GM21529 (cell line): Measurements from ENCODE around the gene PPP2R5D.
"Not testable (repeated sequence)": the region's sequence is repeated elsewhere in the genome, so short reads cannot be mapped to it uniquely, and the experiment has no call there.

Experiments
- ATAC-seq: cut with Tn5 transposase; IDR thresholded peaks from one replicate; pipeline ENCODE4 v1.9.1; 2021; ENCODE audit not compliant: unreplicated experiment

The PPP2R5D gene

GRCh38 chr6:43021270-43022047 is 37.1 kb downstream of the PPP2R5D start, which contains the start of gene RRP36:
Gene RRP36 (plus strand): TSS chr6:43021623. CDS start chr6:43021655, 32 bp downstream.
- peak; percentile 83 for ATAC-seq

DNA sequence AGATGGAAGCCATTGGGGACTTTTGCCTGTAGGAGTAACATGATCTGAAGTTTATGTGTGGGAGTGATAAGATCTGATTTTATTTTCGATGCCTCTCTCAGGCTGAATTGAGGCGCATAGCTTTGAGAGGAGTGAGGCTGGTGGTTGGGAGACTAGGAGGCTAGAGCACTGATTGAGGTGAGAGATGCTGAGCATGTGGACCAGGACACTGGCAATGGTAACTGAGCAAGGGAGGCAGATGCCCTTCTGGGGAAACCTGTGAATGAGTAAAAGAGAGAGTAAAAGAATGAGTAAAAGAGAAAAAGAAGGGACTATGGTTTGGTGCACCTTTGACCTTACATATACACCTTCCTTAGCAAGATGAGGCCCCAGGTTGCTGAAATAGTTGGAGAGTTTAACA is 40.1 kb downstream of the PPP2R5D start:
- no peak for ATAC-seq

DNA sequence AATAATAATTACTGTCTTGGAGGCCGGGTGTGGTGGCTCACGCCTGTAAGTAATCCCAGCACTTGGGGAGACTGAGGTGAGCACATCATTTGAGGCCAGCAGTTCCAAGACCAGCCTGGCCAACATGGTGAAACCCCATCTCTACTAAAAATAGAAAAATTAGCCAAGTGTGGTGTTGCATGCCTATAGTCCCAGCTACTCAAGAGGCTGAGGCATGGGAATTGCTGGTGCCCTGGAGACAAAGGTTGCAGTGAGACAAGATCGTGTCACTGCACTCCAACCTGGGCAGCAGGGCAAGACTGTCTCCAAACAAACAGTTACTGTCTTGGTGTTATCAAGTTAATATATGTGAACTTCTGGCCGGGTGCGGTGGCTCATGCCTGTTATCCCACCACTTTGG is 42.0 kb downstream of the PPP2R5D start:
- ATAC-seq, result no peak

GRCh38 chr6:43029120-43029519 is 44.8 kb downstream of the PPP2R5D start:
- no peak for ATAC-seq

- ATAC-seq, result no peak
Measured at GRCh38 chr6:43032326-43032725, 48.0 kb downstream of the PPP2R5D start.

DNA sequence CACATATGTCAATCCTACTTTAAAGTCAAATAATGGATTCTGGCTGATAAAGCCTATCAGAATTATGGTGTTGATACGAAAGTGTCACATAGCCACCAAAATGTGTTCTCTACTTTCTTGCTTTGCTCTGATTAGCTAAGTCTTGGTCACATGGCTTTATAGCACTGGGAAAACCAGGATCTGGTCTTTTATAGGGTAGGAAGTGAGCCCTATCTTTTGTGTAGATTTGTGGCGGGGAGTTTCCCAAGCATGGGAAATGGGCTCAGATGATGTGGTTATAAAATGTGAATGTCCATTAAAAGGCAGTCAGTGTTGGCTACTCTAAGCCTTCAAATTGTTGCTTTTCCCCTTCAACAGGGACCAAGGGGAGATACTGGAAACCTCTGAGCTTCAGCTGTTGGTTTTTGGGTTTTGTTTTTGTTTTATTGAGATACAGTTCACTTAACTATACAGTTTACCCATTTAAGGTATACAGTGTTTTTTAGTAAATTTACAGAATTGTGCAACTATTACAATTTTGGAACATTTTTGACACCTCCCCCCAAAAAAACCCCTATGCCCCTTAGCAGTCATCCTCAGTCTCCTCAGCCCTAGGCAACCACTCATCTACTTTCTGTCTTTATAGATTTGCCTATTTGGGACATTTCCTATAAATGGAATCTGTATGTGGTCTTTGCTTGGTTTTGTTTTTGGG is 49.3 kb downstream of the PPP2R5D start:
- no peak for ATAC-seq

- ATAC-seq, result no peak
Measured at GRCh38 chr6:43034190-43034525, 49.8 kb downstream of the PPP2R5D start.

GRCh38 chr6:43035495-43036194 is 51.3 kb downstream of the PPP2R5D start:
- ATAC-seq, result no peak

- no peak for ATAC-seq
Measured at GRCh38 chr6:43036712-43037111, 52.3 kb downstream of the PPP2R5D start.

DNA sequence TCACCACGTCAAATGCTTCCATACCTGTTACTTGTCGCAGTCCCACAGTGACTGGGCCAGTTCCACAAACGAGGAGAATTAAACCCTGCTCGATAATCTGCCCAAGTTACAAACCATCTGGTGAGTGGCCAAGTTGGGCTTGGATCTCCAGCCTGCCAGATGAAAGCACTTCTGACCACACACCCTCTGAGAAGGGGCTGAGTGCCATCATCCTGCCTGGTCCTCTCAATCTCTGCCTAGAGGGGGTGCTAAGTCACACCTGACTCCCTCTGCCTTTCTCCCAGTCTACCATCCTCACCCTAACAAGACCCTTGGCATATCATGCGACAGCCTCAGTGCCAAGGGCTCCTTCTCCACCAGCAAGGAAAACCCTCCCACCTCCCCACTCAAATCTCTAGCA is 52.8 kb downstream of the PPP2R5D start:
- ATAC-seq, result no peak

DNA sequence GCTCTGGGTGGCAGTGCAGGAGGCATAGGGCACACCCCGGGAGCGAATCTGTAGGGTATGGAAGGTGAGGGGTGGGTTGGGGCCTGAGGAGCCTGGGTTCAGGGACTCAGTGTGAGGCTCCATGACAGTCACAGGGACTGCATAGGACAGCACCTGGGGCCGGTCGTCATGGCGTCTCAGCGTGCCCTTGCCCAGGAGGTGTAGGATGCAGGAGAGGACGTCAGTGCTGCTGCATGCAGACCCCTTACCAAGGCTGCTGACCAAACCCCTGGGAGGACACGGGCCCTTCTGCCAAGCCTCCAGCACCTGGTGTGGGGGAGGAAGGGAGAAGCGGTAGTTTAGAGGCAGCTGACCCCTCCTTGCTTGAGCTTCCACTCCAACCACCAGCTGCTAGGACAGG is 53.3 kb downstream of the PPP2R5D start:
- ATAC-seq, result no peak

DNA sequence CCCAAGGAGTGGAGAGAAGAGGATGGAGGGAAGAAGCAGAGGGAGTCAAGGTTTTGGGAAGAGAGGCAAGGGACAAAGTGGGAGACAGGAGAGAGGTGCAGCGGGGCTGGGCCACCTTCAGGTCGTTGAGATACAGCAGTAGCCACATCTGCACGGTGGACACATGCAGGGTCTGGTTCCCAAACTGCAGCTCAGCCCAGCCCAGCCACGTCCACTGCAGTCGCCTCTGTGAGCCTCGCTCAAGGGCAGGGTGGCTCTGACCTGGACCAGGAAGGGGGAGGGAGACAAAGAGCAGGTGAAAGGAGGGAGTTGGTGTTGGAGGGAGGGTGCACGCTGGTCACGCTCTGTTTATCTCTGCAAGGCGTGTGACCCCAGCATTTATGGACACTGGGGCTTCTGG is 54.4 kb downstream of the PPP2R5D start:
- ATAC-seq, result no peak

DNA sequence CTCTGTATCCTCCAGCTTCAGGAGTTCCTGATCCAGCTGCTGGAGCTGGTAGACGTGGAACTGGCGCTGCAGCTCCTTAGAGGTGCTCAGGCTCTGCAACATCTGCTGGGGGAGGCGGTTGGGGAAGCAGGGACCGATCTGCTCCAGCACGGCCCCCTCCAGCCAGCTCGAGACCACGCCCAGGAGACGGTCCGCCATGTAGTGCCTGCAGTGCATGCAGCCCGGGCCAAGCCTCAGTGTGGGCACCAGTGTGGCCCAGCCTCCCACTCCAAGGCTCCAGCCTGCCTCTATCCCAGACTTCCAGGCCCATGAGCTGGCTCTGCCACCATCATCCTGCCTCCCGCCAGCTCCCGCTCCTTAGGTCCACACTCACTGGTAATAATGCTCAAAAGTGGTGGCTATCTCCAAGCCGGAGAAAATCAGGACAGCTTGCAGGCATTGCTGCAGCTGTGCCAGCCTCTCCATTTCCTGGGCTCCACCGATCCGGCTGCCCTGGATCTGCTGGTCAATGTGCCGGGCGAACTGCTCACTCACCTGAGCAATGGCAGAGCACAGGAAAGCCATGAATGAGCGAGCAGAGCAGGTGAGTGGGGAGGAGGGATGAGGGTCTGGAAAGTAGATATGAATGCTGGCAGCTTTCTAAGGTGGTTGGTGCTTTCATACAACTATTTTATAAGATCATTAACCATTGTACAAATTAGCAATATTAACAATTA is 56.3 kb downstream of the PPP2R5D start:
- ATAC-seq, result no peak

GRCh38 chr6:43041475-43041874 is 57.1 kb downstream of the PPP2R5D start:
- not testable (repeated sequence) for ATAC-seq

DNA sequence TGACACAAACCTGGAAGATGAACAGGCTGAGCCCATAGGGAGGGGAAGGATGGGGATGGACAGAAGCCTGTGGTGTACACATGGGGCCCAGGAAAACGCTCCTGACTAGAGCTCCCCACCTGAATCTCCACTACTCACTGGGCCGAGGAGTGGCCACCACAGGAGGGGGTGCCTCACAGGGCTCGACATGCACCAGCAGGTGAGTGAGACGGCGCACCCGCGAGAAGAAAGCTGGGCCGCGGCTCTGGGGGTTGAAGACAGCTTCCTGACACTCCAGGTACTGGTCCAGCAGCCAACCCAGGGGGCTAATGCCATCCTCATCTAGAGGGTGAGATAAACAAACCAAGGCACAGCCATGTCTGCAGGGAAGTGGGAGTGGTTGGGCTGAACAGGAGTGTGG is 58.9 kb downstream of the PPP2R5D start:
- no peak for ATAC-seq

DNA sequence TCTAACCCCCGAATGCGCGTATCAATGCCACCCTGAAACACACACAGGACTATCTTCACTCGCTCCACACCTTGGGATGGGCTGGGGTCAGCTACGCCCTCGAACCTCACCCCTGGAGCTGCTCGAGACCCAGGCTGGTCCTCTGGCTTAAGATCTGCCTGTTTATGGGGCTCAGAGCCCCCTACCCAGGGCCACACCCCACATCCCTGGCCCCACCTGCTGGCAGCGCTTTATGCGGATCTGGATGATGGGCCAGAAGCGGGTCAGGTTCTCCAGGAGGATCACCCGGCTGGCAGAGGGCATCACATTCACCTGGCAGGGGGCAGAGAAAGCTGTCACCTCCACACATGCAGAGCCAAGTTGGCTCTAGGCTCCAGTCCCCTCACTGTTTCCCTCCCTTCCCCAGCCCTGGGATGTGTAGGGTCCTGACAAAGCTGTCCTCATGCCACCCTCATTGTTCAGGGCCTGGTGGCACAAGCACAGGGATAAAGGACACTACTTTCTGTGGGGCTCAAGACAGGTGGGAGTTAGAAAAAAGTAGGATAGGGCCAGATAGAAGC is 61.1 kb downstream of the PPP2R5D start:
- no peak for ATAC-seq

GRCh38 chr6:43047998-43048397 is 63.6 kb downstream of the PPP2R5D start:
- ATAC-seq, result no peak

- ATAC-seq, result no peak
Measured at GRCh38 chr6:43050981-43051380, 66.6 kb downstream of the PPP2R5D start.

DNA sequence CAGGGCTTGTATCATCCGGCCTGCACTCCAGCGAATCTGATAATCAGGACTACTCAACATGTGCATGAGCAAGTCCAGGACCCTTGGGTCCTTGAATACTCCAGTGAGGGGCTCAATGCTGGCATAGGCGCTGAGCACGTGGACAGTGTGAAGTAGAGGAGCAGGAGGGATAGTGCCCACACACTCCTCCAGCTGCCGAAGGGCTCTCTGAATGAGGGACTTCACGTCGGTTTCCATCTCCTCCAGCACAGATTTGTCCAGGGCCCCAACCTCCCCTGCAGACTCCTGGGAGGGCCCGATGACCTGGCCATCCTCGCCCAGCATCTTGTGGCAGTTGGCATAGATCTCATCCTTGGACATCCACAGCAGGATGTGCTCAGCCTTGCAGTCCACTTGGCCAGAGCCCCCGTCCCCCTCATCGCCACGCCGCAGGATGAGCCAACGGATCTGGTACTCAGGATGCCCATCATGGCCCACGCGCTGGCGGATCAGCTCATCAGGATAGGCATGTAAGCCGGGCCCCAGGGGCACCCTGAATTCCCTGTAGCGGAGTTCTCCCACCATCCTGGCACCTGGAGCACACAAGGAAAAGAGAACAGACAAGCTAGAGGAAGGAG is 68.0 kb downstream of the PPP2R5D start:
- no peak for ATAC-seq

DNA sequence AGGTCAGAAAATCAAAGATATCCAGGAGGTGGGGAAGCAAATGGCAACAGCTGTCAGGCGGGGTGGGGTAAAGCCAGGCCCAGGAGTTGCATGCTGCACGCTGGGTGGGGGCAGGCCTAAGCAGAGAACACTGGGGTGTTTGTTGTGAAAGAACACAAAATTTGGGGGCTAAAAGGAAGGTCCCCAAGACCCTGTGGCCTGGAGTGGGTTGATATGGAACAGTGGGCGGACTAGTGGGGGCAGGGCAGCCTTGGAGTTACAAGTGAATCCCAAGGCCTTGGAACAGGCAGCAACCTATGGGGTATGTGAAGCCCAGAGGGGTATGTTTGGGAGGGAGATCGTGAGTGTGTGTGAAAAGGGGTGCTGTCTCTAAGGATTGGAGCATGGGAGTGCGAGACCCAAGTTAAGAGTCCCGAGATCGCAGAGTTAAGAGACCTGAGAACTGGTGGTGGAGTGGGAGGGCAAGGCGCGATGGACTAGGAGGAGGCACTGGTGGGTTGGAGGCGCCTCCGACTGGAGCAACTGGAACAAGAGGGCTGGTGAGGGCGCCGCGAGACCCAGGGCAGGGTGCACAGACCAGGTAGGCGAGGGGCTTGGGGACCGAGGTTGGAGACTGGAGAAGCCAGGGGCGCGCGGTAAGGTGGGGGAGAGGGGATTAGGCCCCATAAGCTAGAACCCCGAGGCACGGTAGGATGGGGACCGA is 68.6 kb downstream of the PPP2R5D start:
- peak; percentile 29 for ATAC-seq
